ENCODE data around the gene ITSN1.

- TF ChIP-seq CTCF (conservative IDR thresholded peaks at IDR 0.05 in 1 of 2, IDR thresholded peaks at IDR 0.05 in 1 of 2; ENCODE audit: extremely low read depth in 1 of 2, insufficient read depth in 1 of 2, low read depth in 1 of 2, low read length in 2 of 2), result no peak
- no peak for TF ChIP-seq EZH2 (IDR thresholded peaks at IDR 0.05; ENCODE audit: borderline replicate concordance, low read length)
Measured at GRCh38 chr21:33699277-33699676, 57.0 kb downstream of the ITSN1 start.
